Lower lobe of right lung (tissue), 2 donors: ENCODE results near the gene OR1M1. TPM values are rescaled to one million over a fixed set of nuclear protein-coding genes. Genes with fewer than 3 reads are reported as not detected.

Source experiments
- ATAC-seq, 2 donors: fragments of 200-7000 bp; cut with Tn5 transposase; one replicate each; pipeline ENCODE4 v1.9.1; 2020 to 2022; ENCODE audit warnings: mild to moderate bottlenecking in 2 of 2, moderate library complexity in 2 of 2
- DNase-seq: peaks from one replicate; pipeline ENCODE4 v3.0.0-alpha.2; 2020
- H3K27ac ChIP-seq: fragments of 200-600 bp; one replicate; pipeline ENCODE4 v1.8.0; 2022
- H3K27me3 ChIP-seq: fragments of 200-600 bp; one replicate; pipeline ENCODE4 v1.8.0; 2022; ENCODE audit warnings: low read depth
- H3K36me3 ChIP-seq: fragments of 200-600 bp; one replicate; pipeline ENCODE4 v1.8.0; 2022; ENCODE audit warnings: mild to moderate bottlenecking
- H3K4me1 ChIP-seq: fragments of 200-600 bp; one replicate; pipeline ENCODE4 v1.8.0; 2022
- H3K4me3 ChIP-seq: fragments of 200-600 bp; one replicate; pipeline ENCODE4 v1.8.0; 2022; ENCODE audit warnings: mild to moderate bottlenecking
- H3K9me3 ChIP-seq: fragments of 200-600 bp; one replicate; pipeline ENCODE4 v1.8.0; 2022
- intact Hi-C: fragments of 100-400 bp; cut with DNase I; formaldehyde crosslinking; loops from one replicate; pipeline ENCODE4 v1.11.0; 2022
- long read RNA-seq: library from polyadenylated mRNA; unstranded; transcript quantifications from one replicate; pipeline ENCODE4 v2.0.0, GENCODE V29; 2021
- total RNA-seq: library from RNA; stranded (reverse); fragmentation: NEBNext Ultra II Directional; extraction: Animal tissue kit (Norgen Biotek cat#: 25700); gene quantifications from one replicate; pipeline ENCODE4 v1.2.1, GENCODE V29; 2021
- TF ChIP-seq, protein P1 (sequence below): fragments of 200-600 bp; IDR thresholded peaks from one replicate; pipeline ENCODE4 v1.8.0; 2022; ENCODE audit warnings: antibody characterized with exemption, mild to moderate bottlenecking
- donor health status: DM: no; HTN: yes; CAD: no; lungs with severe emphysema.

OR1M1 gene, protein sequence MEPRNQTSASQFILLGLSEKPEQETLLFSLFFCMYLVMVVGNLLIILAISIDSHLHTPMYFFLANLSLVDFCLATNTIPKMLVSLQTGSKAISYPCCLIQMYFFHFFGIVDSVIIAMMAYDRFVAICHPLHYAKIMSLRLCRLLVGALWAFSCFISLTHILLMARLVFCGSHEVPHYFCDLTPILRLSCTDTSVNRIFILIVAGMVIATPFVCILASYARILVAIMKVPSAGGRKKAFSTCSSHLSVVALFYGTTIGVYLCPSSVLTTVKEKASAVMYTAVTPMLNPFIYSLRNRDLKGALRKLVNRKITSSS
- total RNA-seq = not detected
- long read RNA-seq = 0 reads

DNA sequence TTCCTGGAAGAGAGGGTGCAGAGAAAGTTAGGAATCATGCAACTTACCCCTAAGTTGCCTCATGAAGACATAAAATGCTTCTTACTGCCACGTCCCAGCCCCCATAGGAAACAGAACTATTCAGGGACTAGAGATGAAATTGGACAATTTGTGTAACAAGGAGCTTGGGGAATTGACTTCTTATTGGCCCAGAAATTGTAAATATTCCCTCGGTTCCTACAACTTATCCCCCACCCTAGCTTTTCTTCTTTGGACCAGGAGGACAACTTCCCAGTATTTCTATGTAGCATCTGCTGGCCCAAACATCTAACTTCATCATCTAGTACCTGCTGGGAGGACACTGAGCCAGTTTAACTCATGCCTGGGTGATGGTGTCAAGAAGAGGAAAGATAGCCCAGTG lies at the start of gene OR1M1:
Gene OR1M1, plus strand, starts transcription at position 301 of the 400 bp plus-strand sequence. CDS start 6,184 bp downstream, outside the sequence.
- no peak within 1 kb of the TSS for H3K4me3 ChIP-seq
- H3K4me1 ChIP-seq = no peaks in the 10 kb centered on the region
- no peaks in the 10 kb centered on the region for H3K36me3 ChIP-seq
- H3K9me3 ChIP-seq = no peaks in the 10 kb centered on the region
- TF ChIP-seq, protein P1, sequence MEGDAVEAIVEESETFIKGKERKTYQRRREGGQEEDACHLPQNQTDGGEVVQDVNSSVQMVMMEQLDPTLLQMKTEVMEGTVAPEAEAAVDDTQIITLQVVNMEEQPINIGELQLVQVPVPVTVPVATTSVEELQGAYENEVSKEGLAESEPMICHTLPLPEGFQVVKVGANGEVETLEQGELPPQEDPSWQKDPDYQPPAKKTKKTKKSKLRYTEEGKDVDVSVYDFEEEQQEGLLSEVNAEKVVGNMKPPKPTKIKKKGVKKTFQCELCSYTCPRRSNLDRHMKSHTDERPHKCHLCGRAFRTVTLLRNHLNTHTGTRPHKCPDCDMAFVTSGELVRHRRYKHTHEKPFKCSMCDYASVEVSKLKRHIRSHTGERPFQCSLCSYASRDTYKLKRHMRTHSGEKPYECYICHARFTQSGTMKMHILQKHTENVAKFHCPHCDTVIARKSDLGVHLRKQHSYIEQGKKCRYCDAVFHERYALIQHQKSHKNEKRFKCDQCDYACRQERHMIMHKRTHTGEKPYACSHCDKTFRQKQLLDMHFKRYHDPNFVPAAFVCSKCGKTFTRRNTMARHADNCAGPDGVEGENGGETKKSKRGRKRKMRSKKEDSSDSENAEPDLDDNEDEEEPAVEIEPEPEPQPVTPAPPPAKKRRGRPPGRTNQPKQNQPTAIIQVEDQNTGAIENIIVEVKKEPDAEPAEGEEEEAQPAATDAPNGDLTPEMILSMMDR = no peak
- peaks cover 3% of the 10 kb centered on the region for H3K27me3 ChIP-seq
- intact Hi-C loops = no loop called here
- DNase-seq = no peak
- no peak for ATAC-seq
- no peak within 1 kb of the TSS for H3K27ac ChIP-seq

DNA sequence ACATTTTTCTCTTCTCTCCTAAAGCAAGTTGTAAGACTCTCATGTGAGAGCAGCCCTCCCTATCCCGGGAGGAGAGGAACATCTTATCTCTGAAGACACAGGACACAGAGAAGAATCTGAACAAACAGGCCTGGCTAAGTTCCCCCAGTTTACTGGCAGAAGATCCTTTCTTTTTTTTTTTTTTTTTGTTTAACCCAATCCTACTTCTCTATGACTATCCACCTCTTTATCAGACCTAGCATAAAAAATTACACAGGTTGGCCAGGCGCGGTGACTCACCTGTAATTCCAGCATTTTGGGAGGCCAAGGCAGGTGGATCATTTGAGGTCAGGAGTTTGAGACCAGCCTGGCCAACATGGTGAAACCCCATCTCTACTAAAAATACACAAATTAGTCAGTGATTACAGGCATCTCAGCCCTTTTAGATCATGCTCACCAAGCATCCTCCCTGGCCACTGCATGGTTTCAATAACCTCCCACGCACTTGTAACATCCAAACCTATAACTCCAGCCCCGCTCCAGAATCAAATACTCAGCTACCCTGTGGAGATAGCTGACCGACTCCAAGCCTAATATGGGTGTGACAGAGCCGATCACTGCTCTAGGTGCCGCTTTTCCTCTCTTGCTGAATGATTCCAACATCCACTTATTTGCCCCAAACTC lies 49.3 kb upstream of the OR1M1 start:
- ATAC-seq (no peak), DNase-seq (no peak)
- H3K27me3 ChIP-seq = no peaks in the 10 kb centered on the region
- no peaks in the 10 kb centered on the region for H3K9me3 ChIP-seq
- no peak overlapping the region for H3K27ac ChIP-seq
- no peaks in the 10 kb centered on the region for H3K36me3 ChIP-seq
- intact Hi-C loops = no loop called here
- no peaks in the 10 kb centered on the region for H3K4me1 ChIP-seq
- no peak overlapping the region for H3K4me3 ChIP-seq
- TF ChIP-seq, protein P1 = no peak

DNA sequence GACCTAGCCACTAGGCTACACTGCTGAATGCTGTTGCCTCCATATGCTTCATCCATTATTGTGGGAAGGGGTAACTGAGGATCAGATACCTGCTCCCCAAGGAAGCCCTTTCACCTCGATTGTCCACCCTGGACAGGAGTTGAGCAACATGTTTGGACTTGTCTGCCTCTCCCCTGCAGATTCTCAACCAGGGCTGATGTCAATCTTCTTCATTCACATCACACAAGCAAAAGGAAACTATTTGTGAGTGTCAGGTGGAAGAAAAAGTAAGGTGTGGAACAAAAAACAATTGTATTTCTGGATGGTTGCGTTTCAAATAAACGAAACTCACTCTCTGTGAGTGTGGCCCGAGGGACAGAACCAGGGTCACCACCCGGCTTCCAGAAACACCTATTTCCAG lies 47.1 kb upstream of the OR1M1 start:
- H3K27me3 ChIP-seq = peaks cover 3% of the 10 kb centered on the region
- no peaks in the 10 kb centered on the region for H3K9me3 ChIP-seq
- ATAC-seq (no peak), DNase-seq (no peak)
- H3K4me1 ChIP-seq = no peaks in the 10 kb centered on the region
- intact Hi-C loops = no loop called here
- TF ChIP-seq, protein P1 = no peak
- H3K36me3 ChIP-seq = no peaks in the 10 kb centered on the region
- H3K27ac ChIP-seq = no peak overlapping the region
- no peak overlapping the region for H3K4me3 ChIP-seq

DNA sequence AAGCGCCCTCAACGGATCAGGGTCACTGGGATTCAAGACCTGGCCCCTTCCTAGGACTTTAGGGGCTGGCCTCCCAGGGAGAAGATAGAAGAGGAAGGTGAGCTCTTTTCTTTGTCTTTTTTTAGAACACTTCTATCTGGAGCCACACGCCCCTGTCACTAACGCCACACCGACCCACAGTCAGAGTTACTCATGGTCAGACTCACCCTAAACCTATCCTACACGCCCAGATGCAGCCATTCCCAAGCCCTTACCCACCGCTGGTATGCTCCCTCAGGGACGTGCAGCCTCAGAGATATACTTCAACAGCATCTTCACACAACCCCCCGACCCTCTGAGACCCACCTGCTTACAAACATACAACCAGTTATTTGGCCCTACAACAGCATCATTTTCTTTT lies 46.7 kb upstream of the OR1M1 start:
- DNase-seq (no peak), ATAC-seq (no peak)
- Histone ChIP-seq H3K4me3 (no peak overlapping the region), H3K9me3 (no peaks in the 10 kb centered on the region), H3K27me3 (peaks cover 3% of the 10 kb centered on the region), H3K27ac (no peak overlapping the region), H3K36me3 (no peaks in the 10 kb centered on the region), H3K4me1 (no peaks in the 10 kb centered on the region)
- TF ChIP-seq, protein P1 = no peak
- intact Hi-C loops = no loop called here

DNA sequence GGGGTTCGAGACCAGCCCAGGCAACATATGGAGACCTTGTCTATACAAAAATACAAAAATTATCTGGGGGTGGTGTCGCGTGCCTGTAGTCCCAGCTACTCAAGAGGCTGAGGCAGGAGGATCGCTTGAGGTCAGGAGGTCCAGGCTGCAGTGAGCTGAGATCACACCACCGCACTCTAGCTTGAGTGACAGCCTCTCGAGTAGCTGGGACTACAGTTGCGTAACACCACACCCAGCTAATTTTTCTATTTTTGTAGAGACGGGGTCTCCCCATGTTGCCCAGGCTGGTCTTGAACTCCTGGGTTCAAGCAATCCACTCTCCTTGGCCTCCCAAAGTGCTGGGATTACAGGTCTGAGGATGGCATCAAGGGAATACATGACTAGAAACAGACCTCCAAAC lies 45.8 kb upstream of the OR1M1 start:
- no peak for DNase-seq
- H3K36me3 ChIP-seq = no peaks in the 10 kb centered on the region
- H3K9me3 ChIP-seq = no peaks in the 10 kb centered on the region
- intact Hi-C loops = no loop called here
- no peak overlapping the region for H3K4me3 ChIP-seq
- TF ChIP-seq, protein P1 = no peak
- no peaks in the 10 kb centered on the region for H3K4me1 ChIP-seq
- H3K27me3 ChIP-seq = peaks cover 3% of the 10 kb centered on the region
- no peak for ATAC-seq
- H3K27ac ChIP-seq = no peak overlapping the region
